SK-N-MC (cell line): ENCODE results near the gene NCEH1.

Experiments
- EZH2 ChIP-seq: fragments of 200-600 bp; sonication (generic); IDR thresholded peaks from one replicate; pipeline ENCODE4 v1.6.1; 2017; ENCODE audit warnings: antibody characterized with exemption
- FOXP2 ChIP-seq: optimal IDR thresholded peaks from 2 replicates; pipeline ENCODE3; 2011; ENCODE audit warnings: mild to moderate bottlenecking, moderate library complexity; ENCODE audit not compliant: insufficient read depth; ENCODE audit errors: extremely low read length, control extremely low read depth
- POLR2AphosphoS5 ChIP-seq: IDR thresholded peaks from 2 replicates; pipeline ENCODE4 v1.6.1; 2012; ENCODE audit warnings: mild to moderate bottlenecking, low read depth, low read length, borderline replicate concordance

DNA sequence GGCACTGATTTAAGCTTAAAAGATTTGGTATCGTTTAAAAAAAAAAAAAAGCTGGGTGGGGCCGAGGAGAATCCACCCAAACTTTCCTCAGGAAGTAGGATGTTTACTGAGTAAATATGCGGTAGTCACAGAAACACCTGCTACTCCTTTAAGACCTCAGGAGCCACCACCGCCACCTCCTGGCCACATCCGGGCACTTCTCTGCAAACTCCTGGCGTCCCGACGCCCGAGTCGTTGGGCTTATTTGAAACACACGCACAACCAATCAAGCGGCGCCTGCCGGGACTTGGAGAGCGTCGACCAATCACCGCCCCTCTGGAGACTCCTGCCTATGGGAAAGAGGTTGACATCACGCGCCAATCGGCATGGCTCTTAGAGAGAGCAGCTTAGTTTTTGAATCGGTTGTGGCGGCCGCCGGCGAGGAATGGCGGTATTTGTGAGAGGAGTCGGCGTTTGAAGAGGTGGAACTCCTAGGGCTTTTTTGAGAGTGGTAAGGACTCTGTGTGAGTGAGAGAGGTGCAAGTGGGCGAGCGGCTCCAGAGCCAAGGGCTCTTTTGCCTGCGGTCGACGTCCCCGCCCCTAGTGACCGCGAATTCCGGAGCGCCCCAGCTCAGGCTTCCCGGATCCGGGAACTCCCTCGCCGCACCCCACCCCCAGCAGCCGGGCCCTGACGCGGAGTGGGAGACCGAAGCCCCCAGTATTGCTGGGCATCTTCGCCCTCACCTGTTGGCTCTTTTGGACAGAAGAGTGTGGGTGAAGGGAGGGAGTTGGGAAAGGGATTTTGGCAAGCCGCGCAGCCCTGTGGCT is 39.7 kb upstream of the NCEH1 start, which contains the start of gene ECT2:
- TF ChIP-seq POLR2AphosphoS5 (peak; percentile 96), EZH2 (no peak), FOXP2 (peak; percentile 100)
